Measurements from ENCODE around the gene MIER3.
"Not testable (repeated sequence)": the region's sequence is repeated elsewhere in the genome, so short reads cannot be mapped to it uniquely, and the experiment has no call there.

Gene MIER3, protein sequence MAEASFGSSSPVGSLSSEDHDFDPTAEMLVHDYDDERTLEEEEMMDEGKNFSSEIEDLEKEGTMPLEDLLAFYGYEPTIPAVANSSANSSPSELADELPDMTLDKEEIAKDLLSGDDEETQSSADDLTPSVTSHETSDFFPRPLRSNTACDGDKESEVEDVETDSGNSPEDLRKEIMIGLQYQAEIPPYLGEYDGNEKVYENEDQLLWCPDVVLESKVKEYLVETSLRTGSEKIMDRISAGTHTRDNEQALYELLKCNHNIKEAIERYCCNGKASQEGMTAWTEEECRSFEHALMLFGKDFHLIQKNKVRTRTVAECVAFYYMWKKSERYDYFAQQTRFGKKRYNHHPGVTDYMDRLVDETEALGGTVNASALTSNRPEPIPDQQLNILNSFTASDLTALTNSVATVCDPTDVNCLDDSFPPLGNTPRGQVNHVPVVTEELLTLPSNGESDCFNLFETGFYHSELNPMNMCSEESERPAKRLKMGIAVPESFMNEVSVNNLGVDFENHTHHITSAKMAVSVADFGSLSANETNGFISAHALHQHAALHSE
- 34.8 to 42.8 (median 35.4) reads per million in 4 donors for total RNA-seq

DNA sequence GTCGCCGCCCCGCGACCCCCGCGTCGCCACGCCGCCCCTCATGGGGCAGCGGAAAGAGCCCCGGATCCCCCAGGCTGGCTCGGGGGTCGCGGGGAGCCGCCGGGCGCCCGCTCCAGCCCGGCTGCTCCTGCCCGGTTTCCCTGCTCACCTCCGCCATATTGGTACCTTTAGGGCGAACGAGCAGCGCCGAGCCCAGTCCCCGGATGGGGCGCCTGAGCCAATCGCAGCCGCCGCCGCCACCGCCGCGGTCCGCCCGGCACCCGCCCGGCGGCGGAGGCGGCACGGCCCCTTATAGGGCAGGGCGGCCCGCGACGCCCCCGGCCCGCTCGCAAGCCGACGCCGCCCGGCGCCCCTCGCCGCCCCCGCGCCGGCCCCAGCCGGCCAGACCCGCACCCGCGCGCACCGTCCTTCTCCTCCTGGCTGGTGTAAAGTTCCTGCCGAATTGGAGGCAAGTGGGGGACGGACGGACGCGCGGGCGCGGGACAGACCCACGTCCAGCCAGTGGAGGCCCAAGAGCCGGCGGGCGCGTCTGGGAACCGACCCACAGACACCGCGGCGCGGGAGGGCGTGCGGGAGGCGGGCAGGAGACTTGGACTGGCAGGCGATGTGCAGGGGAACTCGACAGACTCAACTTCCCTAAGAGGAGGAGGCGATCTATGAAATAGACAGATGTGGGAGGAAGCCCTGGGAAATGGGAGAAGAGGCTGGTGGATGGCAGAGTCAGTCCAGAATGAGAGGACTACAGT lies at the start of gene MIER3:
Gene MIER3 (minus strand): TSS at position 178 of the 746 bp plus-strand sequence. CDS start 21 bp downstream, at position 157.
- DNase-seq, result peak; percentile 56 to 79 (median 73)

DNA sequence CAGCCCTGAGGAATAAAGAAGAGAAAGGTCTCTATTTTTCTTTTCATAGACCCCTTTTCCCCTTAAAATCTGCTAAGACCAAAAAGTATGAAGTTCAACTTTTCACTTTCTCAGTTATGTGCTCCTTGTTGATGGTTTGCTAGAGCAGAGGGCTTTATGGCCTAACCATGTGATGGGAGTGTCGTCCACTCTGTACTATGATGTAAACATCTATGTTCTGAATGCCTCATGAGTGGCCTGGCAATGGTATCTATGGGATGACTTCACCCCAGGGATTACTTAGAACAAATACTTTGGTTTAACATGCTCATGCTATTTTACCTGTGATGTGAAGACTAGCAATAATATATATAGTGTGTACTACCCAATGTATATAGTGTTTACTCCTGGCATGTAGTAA lies 43.7 kb upstream of the MIER3 start:
- DNase-seq, result no peak

DNA sequence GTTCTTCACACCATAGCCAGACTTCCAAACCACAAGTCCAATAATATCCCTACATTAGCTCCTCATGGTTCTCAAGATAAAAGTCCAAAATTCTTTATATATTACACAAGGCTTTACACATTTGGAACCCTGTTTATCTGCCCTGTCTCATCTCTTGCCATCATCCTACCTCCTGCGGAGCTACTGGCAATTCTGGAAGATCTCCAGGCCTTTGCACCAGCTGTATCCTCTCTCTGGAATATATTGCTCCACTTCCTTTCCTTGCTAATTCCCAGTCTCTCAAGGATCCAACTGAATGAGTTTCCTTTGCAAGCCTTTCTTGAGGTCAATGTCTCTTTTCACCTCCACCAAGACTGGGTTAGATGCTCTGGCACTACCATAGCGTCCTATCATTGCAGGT lies 41.3 kb upstream of the MIER3 start:
- no peak for DNase-seq

DNA sequence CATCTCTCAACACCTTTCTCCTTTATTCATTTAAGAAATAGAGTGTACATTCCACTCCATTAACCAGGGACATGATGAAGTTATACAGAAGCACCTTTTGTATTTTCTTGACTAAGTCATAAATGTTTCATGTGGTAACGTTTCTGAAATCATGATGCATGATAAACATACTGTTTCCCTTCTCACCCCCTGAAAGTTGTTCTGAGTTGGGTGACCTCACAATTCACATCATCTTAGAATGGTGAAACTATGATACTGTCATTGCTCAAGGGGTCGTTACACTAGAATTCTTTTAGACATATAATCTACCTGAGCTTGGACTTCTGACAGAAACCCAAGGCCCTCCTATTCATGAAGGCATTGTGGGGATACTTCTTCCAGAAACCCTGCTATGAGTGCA lies 37.8 kb upstream of the MIER3 start:
- no peak for DNase-seq

DNA sequence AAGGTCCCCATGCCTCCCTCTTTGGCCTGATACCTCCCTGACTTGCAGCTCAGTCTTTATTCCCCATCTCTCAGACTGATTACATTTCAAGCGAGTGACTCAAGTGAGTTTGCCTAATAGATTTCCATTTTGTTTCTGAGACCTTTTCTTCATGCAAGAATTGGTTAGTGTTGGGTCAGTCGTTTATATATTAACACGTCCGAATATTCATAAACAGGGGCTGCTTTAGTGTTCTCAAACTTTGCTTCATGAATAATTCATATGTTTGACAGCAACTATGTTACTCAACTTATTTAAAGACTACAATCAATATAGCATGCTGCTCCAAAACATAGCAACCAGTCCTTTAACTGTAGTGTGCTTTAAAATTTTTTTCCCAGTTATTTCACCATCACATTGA lies 36.6 kb upstream of the MIER3 start:
- DNase-seq, result no peak

DNA sequence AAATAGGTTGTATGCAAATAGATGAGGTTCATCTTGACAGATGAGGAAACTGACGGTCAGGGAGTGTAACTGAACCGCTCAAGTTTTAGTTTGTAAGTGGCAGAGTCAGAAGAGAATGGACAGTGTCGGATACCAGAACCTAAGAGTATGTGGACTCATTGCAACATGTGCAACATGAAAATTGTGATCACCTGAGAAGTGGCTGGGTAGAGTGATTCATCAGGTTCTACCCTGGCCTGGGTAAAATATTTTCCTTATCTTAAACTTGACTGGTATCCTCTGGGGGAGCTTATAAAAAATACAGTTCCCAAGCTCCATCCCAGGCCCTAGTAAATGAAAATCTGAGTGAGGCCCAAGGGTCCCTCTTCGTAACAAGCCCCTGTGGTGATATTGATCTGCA lies 35.2 kb upstream of the MIER3 start:
- no peak for DNase-seq

DNA sequence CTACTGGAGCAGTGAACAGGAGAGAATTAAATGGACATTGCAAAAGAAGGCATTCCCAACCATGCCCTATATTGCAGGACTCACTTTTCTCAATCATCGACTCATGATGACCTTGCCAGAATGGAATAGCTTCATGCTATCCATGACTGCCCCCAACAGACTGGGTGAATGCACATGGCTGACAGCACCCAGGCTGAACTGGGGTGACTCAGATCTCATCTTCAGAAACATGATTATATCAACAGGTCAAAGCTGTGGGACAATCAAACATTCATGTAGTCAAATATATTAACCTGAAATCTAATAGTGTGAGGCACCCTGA lies 34.7 kb upstream of the MIER3 start:
- no peak for DNase-seq

DNA sequence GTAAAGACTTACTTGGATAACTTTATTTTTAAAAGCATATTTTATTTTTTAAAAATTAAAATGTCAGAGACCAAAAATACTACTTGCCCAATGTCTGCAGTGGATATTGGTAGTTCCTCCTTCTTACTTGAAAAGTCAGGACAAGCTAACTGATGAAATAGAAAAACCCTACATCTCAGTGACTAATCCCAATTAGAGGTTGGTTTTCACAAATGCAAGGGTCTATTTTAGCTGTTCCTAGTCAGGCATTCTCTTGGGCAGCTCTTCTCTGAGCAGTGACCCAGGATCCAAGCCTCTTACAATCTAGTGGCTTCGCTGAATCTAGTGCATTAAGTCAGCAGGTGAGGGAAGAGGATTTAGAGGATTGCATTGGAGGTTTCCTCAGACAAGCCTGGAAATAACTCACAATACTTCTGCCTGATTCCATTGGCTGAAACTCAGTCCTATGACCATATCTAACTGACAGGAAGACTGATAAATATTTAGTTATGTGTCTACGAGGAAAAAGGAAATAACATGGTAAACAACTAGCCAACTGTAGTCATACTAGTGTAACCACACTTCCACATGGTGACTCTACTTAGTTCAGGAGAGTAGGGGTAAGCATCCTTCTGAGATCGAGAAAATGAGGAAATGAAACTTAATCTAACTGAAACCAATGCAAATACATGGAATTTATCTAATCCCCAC lies 34.2 kb upstream of the MIER3 start:
- DNase-seq, result peak in 1 of 5 donors; percentile 12

DNA sequence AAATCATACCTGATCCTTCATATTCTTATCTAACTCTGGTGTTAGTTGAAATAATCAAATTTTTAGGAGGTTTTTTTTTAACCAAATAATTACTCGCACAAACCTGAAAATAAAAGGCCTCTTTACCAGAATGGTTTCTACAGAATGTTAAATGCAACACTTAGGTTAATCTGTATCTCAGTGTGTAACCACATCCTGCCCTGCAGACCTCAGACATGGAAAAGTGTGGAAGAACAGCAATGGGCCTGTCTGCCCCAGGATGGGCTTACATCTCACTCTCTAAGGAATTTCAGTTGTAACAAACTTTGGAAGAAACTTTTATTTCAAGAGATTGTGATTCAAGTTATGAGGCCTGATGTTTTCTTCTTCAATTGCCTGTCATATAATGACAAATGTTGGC lies 32.5 kb upstream of the MIER3 start:
- DNase-seq, result peak in 1 of 5 donors; percentile 14

DNA sequence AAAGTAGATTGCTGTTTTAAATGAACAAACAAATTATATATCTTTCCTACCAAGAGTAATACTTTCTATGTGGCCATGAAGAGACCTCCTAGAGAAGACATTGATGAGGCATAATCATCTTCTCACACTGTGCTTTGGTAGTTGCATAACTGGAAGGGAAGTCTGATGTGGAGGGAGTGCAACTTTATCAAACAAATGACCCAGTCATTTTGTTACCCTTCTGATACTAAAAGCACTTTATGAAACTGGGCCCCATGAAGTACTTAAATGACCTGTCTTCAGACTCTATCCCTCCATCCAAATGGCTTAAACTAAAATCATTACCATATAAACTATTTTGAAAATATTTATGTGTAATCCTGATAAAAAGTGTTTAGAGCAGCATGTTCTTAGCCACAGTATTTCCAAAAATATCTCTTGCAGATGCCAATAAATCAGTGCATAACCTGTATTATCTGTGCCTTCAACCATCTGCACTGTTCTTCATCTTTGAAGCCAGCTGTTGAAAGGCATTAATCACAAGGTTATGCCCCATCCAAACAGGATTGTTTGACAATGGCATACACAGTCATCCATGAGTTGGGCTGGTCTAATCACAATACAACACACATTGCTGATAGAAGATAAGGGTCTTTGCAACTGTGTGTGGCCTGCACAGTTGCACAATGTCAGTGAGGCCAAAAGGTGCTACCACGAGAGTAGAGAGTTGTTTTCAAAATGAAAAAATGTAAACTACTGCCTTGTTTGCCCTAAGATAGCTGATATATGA lies 31.9 kb upstream of the MIER3 start:
- peak in 1 of 5 donors; percentile 35 for DNase-seq

DNA sequence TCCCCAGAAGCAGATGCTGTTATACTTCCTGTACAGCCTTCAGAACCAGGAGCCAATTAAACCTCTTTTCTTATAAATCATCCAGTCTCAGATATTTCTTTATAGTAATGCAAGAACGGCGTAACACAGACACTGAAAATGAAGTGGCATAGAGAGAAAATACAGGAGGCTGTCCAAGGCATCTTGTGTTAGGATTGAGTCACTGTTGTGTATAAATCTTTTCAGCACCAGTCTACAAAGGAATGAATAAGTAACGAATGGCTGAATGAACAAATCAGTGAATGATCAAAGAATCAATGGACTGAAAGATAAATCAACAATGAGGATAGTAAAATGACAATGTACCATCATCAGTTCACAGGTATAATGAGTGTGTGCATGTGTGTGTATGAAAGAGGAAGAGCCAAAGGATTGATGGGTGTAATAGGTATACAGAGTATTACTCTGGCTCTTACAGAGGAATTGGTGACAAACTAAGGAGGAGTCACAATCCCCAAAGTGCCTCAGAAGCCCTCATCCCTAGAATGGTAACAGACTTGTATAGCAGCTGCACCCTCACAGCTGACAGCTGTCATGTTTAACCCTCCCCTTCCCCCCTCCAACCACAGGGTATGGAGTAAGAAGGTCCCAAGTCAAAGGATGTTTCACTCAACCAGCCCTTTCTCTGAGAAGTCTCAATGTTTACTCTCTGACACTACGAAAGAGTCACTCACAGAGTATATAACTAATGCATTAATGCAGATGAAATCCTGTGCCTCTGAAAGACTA lies 29.8 kb upstream of the MIER3 start:
- DNase-seq, result no peak

DNA sequence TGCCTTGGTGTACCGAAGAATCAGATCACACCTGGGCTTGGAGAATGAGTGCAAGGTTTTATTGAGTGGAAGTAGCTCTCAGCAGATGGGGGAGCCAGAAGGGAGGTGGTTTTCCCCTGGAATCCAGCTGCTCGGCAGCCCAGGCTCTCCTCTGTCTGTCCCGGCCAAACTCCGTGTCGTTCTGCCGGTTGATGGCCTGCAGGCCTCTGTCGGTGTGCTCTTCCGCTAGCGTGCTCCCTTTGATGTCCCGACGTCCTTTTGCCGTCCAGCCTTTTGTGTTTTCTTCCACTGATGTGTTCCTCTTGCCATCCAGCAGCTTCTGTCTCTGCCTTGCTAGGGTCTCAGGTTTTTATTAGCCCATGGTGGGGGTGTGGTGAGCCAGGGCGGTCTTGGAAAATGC lies 28.0 kb upstream of the MIER3 start:
- no peak for DNase-seq

DNA sequence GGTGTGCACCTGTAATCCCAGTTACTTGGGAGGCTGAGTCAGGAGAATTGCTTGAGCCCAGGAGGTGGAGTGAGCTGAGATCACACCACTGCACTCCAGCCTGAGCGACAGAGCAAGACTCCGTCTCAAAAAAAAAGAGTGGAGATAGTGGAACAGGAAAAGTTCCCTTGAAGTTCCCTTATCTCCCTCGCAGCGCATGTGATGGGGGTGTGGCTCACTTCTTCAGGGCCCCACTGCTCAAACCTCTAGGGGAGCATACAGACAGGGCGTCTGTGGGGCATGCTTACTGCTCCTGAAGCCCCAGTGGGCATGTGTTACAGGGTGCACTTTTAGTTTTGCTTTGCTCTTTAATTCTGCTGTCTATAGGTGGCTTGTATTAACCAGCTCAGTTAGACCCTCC lies 27.6 kb upstream of the MIER3 start:
- DNase-seq, result not testable (repeated sequence)

DNA sequence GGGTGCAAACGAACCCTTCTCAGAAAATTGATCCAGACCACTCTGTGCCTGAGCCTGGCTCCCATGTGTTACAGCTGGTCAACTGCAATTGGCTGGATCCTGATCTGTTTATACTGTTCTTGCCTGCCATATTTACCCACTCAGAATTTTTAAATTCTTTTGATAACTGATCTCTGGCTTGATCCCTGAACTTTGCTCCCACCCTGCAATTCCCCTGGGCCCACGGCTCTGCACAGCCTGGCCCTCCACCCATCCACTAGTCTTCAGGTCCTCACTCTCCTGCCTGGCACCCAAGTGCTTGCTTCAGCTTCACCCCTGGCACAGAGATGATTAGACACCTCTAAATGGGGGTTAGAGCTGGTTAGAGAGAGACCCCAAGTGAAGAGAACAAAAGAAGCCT lies 25.9 kb upstream of the MIER3 start:
- no peak for DNase-seq

DNA sequence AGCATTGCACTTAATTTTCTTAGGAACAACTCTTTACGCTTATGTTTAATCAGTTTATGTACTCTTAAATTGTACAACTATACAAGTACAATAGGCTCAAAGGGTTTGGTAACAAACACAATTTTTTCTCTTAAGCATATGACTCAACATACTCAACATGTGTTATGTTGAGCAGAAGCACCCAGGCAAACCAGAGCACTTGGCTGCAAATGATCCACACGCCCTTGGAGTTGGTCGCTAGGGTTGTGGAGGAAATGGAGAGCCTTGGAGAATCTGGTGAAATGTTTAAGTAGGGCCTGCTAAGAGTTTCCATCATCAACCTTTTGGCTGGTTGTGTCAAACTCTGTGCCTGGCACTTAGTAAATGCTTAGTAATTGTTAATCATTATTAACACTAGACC lies 25.1 kb upstream of the MIER3 start:
- DNase-seq, result no peak

DNA sequence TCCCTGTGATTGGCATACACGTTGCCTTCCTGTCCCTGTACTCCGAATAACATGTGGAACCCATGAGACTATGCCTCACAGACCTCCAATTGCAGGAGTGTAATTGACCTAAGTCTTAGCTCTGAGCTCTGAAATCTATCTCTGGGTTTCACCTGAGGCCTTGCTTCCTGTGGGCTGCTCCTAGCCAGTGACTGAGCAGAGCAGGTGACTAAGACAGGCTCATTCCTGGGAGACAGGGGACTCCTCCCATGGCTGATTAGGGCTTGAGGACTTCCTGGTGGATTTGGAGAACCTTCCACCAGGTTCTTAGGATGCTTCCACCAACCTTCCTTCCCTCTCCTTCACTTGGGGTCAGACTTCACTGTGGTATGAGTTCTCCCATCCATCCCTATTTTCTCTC lies 22.3 kb upstream of the MIER3 start:
- no peak for DNase-seq

DNA sequence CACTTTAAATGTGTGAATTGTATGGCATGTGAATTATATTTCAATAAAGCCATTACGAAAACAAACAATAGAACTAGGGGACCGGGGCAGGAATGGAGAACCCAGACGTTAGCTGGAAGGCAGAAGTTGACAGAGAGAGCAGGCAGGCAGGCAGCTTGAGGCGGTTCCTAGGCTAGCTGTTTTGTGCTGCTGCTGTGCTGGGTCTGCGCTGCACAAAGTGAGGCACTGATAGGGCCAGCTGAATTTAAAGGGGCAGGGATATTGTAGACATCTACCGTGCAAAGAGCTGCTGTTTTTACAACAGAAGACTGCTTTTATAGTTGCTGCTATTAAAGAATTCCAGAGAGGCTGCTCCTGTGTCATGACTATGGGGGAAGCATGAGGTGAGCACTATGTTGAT lies 21.6 kb upstream of the MIER3 start:
- DNase-seq, result no peak

DNA sequence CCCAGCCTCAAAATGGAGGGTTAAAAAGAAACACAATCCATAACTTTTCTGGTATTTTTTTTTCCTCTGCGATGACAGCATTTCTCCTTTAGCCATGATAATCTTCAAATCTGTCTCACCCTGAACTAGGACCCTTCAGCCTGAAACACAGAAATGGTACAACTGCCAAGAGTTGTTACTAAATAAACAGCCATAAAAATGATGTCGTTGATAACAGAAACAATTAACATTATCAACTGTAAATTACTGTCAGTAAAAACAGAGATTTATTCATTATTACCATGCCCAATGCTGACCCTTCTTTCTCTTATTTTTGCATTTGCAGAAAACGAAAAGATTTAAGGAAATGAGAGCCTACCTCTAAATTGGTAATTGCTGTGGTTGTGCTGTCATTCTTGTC lies 19.4 kb upstream of the MIER3 start:
- DNase-seq, result no peak

DNA sequence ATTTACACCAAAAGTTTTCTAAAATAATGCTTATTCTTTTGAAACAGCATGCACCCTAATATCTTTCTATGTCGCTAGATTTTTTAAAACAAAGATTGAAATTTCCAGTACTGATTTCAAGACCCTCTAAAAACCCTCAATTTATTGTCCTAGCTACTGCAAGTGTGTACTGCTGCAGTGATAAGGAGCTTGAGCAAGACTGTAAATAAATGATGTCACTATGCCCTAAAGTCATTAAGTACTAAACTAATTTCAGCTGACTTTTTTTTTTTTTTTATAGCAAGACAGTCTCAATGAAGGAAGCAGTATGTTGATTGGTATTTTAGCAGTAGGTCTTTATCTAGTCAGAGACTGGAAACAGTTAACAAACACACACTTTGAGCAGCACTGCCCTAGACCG lies 12.2 kb upstream of the MIER3 start:
- no peak for DNase-seq

DNA sequence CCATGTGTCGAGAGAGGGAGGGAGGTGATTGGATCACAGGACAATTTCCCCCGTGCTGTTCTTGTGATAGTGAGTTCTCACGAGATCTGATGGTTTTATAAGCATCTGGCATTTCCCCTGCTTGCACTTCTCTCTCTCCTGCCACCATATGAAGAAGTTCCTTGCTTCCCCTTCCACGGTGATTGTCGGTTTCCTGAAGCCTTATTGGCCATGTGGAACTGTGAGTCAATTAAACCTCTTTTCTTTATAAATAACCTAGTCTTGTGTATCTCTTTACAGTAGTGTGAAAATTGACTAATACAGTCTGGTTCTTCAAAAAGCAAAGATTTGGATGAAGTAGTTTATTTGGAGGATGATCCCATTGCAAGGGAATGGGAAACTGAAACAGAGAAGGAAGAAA lies 11.3 kb upstream of the MIER3 start:
- no peak for DNase-seq

DNA sequence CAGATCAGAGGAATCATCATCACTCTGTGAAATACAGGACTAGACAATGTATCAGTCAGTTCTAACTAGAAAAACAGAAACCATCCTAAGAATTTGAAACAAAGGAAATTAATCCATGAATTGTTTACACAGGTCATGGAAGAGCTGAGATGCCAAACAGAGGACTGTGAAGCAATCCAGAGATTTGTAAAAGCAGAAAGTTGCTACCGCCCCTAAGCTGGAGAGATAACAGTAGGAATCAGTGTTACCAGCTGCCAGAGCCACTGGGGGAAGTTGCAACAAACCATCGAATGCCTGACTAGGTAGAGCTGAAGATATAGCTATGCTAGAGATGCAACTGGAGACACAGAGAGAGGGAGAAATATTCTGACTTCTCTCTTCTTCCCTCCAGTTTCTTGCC lies 10.4 kb upstream of the MIER3 start:
- DNase-seq, result no peak

DNA sequence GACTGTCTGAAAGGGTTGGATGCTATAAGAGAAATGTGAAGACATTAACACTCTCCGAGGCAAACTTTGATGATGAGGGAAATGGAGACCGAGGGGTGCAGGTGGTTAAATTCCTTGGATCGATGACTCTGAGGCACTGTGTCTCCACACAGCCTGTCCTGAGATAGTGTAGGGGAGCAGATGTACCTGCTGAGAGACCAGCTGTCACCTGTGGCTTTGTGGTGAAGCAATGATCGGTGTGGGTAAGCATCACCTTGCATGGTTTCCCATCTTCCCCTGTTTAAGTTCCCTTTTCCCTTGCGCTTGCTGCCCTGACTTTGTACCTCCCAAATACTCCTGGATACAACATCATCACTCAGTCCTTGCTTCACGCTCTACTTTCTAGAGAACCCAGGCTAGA lies 9.8 kb upstream of the MIER3 start:
- DNase-seq, result no peak

Measured in T-helper 1 cell (primary cell).